ENCODE measurements around the gene ZGPAT.

The ZGPAT gene

DNA sequence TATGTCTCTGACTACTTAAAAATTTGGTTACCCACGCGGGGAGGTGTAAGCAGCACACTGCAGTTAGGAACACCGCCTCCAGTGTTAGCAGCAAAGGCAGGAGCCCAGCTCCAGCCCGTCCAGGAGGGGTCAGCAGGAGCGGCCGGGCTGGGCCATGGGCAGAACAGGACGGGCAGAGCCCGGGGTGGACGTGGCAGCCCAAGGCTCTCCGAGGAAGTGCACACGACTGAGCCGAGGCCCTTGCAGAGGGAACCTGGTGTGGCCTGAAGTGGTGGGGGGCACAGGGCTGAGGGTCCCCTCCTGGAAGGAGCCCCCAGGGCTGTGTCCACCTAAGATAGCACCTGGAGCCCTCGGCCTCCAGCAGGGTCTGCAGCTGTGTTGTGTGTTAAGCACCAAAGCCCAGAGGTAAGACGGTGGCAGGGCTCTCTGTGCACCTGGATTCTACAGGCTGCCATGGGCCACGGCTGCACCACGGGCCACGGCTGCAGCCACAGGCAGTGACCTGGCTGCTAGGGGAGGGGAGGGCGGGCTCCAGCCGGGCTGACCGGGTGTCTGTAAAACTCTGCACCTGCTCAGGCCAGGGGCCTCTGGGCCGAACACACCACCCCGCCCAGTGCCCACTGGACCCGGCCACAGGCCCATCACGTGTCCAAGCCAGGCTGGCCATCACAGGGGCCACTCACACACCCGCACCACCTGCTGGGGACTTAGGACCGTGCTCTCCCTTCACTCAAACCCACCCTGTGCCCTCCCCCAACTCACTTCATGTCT lies 38.3 kb downstream of the ZGPAT start:
- DNase-seq = no peak

DNA sequence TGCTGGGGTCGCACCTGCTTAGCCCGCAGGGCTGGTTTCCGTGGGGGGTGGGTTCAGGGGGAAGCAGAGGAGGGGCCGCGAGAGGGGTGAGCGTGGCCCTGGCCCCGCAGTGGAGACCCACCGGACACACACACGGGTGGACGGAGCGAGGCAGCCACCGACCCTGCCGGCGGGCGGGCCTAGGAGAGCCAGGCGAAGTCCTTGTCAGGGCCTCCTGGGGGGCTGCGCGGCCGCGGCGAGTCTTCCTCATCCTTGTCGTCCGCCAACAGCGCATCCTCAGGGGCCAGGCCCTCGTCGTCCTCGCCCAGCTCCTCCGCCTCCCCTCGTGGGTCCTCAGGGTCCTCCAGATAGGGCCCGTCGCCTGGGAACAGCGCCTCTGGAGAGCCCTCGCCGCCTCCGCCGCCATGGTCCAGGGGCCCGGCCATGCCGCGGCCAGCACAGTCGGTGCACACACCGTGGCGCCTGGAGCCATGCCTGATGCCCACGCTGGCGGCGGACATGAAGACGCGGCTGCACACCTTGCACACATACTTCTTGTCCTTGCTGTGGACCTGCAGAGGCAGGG lies 39.0 kb downstream of the ZGPAT start:
- no peak for DNase-seq

DNA sequence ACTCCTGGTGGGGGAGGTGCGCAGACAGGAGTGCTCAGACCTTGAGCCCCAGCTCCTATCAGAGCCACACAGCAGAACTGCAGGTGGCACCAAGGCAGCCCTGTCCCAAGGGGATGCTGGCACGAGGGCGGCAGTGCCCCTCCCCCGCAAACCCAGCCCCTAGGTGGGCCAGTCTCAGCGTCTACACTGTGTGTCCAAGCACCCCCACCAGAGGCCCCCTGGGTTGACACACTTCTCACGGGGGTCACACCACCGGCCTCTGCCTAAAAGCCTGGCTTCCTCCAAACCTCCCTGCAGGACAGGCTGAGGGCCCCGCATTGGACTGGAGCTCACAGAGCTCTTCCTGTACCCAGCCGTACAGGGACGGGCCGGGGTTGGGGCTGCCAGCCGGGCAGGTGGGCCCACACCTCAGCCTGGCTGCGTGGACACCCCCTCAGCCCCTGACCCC lies 39.8 kb downstream of the ZGPAT start:
- DNase-seq = no peak

DNA sequence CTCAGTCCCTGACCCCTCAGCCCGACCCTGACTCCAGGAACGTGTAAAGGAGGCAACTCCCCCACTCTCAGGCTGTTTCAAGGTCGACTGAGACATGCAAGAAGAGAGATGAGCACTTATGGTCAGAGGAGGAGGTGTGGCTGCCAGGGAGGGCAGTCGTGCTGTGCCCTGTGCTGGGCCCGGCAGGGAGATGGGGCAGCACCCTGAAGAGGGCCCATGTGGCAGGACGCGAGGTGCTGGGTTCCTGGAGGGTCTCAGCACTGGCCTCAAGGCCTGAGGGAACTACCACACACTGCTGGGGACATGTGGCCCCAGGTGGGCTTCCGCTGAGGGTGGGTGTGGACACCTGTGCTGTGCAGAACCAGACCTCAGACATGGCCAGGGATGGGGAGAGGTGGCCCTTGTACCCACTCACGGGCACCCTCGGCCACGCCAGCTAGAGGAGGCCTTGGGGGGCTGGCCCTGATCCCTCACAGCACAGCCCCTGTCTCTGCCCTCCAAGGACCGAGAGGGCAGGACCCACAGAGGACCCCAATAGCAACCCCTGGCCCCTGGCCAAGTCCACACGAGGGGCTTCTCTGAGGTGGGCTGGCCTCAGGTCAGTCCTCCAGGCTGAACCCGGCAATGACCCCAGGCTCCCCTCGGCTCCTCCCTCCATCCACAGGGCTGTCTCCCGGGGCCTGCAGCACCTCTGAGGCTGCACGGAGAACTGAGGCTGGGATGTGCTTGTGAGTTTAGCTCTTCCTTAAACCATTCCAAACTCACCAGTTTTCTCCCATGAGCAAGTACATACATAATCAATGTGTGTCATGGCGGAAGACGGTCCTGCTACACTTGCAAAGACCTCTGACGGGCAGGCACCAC lies 40.5 kb downstream of the ZGPAT start:
- DNase-seq = no peak

DNA sequence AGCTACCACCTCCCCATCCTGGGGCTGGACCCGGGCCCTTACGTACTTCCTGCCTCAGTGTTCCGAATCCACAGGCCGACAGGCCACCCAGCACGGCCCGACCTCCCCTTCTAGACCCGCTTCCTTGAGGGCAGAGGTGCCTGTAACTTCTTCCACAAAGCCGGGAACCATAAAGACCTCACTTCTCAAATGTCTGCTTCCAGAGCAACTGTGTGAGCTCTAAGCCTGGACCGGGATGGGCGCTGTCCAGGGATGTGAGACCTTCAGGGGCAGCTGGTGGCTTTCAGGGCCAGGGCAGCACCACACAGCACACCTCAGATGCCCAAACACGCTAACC lies 41.1 kb downstream of the ZGPAT start:
- no peak for DNase-seq

DNA sequence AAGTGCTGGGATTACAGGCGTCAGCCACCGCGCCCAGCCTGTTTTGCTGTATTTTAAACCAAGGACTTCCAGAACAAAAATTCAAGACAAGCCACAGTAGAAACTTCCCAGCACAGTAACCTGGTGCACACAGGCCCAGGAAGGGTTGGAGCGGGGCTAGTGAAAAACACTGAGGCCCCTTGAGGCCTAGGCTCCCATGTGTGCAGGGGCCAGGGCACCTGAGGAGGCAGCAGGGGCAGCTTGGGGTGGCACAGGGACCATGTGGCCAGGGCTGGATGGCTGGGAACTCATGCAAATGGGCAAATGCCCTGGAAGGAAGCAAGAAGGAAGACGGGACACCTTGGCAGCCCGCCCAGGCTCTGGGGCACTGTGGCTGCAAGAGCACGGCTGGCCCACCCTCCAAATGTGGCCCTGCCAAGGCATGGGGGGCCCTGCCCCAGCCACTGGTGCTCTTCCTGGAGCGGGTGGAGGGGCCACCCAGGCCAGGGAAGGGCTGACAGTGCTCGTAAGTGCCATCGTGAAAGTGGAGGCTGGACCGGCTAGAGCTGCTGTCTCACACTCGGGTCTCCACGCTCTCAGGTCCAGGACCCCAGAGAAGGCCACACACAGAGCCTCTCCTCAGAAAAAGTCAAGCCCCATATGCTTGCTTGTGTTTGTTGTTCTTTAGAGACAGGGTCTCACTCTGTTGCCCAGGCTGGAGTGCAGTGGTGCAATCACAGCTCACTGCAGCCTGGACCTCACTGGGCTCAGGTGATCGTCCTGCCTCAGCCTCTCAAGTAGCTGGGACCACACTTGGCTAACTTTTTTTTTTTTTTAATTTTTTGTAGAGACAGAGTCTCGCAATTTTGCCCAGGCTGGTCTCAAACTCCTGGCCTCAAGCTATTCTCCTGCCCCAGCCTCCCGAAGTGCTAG lies 42.0 kb downstream of the ZGPAT start:
- no peak for DNase-seq

DNA sequence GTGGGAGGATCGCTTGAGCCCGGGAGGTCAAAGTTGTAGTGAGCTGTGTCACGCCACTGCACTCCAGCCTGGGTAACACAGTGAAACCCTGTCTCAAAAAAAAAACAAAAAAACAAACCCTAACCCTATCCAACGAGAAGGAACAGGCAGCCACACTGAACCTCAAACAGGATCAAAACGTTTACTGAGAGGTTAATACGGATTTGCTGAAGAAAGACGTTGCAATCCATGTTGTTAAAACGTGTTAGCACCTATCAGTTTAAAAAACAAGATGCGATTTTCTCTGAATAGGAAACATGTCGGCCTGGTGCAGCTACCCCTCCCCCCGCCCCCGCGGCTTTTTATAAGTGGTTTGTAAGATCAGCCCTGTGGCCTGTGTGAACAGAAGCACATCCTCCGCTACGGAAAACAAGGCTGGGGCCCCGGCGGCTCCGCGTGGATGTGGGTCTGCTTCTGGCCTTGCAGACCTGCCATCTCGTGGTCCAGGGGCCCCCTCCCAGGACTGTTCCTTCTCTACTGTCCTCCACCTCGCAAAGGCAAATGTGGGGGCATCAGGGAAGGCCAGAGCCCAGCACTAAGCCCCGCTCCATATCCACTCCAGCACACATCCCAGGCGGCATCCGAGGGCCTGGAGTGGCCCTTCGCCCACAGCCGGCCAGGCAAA lies 43.1 kb downstream of the ZGPAT start:
- no peak for DNase-seq

DNA sequence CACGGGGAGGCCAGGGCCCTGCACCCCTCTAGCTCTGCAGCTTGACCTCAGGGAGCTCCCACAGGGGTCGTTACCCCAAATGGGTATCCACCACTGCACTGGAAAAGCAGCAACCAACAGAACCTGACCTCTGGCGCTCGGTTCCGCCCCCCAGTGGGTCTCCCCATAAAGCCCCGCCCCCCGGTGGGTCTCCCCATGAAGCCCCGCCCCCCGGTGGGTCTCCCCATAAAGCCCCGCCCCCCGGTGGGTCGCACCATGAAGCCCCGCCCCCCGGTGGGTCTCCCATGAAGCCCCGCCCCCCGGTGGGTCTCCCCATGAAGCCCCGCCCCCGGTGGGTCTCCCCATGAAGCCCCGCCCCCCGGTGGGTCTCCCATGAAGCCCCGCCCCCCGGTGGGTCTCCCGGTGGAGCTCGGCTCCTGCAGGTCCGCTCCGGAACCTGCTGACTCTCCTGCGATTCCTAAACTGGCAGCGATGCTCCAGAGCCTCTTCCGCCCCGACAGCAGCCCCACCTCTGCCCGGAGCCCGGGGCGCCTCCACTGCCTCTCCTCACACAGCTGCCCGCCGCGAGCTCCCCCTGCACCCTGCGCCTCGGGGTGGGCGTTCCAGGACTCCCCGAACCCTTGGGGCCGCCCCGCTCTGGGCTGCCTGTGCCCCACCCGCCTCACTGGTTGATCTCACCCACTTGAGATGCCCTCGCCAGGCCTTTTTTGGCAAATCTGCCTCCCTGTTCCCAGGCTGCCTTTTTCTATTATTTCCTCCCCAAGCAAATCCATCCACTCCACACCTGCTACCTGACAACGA lies 43.8 kb downstream of the ZGPAT start:
- no peak for DNase-seq

DNA sequence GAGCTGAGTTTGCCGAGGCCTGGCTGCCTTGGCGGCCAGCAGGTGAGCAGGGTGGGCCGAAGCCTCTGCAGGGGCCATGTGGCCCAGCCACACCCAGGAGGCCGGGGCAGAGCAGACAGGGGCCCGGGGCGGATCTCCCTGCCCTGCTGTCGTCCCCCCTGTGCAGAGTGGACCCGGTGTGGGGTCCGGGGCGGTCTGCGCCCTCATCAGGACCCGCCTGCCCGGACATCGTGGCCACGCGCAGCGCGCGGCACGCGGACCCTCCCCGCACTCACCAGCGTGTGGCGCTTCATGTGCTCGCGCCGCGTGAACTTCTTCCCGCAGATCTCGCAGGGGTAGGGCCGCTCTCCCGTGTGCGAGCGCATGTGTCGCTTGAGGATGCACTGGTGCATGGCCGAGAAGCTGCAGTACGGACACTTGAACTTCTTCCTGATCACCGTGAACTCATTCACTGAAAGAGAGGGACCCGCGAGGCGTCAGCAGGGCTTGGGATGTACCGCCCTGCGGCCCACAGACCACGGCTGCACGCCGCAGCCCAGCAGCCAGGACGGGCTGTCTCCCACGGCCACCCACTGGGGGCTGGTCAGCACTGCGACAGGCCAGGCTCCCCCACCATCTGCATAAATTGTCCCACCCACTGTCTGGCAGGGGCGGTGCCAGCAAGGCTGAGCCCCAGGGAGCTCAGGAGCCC lies 44.7 kb downstream of the ZGPAT start:
- no peak for DNase-seq

DNA sequence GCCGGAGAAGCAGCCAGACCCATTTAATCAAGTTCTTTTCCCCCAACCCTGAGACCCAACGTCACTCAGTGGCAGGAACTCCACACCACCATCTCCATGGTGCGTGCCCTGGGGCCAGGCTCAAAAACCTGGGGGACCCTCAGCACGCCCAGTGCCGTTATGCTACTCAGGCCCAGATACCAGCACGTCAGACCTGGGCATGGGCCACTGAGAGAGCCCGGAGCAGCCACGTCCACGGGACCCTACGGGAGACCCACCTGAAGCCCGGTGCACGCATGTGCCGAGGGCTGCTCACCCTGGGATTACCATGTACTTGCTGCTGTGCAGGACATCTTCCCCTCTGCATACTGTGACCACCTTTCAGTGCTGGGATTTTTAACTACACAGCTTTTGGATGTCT lies 45.5 kb downstream of the ZGPAT start:
- DNase-seq = no peak

DNA sequence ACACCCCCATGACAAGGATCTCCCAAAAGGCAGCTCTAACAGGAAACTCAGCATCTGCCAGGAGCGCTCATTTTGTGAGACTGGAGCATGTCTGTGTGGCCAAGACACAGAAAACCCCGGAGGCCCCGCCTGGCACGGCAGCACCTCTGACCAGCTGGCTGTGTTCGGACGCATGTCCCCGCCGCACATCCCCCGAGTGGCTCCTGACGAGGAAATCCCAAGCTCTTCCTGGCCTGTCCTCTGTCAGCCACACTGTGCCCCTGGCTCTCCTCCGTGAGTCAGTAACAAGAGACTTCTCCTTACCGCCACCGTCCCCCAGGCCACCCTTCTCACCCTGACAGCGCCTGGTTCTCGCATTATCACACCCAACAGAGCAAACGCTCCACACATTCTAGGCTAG lies 46.2 kb downstream of the ZGPAT start:
- DNase-seq = no peak

DNA sequence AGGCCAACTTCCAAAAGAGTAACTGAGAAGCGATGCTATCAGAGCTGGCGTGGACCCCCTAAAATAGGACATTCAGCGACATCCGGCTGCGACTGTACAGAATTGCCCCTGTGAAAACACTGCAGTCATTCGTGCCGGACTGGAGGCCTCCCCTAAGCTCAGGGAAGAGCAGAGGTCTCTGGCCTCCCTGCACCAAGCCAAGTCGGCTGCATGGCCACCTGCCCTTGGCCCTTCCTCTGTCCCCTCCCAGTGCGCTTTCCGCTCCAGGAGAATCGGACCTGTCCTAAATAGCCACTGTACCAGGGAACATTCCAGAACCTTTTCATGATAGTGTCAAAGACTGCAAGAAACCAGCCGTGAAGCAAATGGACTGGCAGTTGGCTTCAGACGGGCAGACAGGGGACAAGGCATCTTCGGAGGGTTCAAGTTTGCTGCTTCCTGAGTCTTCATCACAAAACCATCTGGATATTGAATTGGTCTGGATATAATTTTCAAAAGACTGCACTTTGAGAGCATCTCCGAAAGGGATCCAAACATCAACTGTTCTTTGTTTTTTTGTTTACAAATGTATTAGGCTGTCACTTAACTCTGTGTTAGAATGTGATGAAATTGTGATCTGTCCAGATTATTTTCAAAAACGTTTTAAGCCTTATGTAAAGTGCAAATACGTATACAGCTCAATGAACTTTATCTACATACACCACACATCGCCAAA lies 48.3 kb downstream of the ZGPAT start:
- no peak for DNase-seq

DNA sequence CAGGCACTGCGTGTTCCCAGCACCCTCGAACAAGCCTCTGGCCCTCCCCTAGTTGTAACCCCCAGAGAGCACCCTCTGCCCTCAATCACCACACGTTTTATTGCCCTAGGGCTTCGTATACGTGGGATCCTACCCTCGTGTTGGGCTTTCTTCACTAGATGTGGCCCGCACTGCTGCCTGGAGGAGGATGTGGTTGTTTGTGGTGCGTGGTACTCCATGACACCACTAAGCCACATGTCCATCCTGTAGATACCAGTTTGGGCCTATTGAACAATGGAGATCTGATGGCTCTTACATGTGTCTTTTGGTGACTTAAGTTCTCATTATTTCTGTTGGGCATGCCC lies 48.8 kb downstream of the ZGPAT start:
- DNase-seq = no peak

DNA sequence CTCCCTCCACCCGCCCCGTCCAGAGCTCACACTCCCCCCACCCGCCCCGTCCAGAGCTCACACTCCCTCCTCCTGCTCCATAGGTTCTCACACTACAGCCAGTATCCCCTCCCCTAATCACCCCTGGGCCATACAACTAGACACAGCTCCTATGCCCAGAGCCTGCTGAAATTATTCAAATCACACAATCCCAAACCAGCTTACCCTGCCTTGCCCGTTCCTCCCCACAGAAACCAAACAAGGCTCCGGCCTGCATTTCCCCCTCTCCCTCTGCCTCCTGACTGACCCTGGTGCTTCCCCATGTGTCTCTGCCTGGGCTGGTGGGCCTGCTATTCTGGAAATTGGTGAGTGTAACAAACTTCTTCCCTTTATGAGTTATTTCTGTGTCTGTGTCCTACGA lies 50.3 kb downstream of the ZGPAT start:
- DNase-seq = no peak

DNA sequence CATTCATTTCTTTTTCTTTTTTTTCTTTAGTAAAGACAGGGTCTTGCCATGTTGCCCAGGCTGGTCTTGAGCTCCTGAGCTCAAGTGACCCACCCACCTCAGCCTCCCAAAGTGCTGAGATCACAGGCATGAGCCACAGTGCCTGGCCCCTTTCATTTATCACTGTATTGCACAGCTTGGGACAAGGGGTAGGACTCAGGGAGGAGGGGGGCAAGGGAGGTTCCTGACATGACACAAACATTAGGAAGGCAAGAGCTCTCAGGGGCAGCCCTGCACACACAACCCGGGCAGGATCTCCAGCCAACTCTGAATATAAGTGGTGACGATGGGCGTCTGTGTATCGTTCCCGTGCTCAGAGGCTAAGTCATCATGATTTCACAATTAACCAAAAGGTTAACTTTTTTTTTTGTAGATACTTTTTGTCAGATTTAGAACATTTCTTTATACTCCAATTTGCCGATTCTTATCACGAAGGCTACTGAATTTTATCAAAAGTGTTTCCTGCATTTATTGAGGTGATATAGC lies 51.6 kb downstream of the ZGPAT start:
- DNase-seq = no peak

DNA sequence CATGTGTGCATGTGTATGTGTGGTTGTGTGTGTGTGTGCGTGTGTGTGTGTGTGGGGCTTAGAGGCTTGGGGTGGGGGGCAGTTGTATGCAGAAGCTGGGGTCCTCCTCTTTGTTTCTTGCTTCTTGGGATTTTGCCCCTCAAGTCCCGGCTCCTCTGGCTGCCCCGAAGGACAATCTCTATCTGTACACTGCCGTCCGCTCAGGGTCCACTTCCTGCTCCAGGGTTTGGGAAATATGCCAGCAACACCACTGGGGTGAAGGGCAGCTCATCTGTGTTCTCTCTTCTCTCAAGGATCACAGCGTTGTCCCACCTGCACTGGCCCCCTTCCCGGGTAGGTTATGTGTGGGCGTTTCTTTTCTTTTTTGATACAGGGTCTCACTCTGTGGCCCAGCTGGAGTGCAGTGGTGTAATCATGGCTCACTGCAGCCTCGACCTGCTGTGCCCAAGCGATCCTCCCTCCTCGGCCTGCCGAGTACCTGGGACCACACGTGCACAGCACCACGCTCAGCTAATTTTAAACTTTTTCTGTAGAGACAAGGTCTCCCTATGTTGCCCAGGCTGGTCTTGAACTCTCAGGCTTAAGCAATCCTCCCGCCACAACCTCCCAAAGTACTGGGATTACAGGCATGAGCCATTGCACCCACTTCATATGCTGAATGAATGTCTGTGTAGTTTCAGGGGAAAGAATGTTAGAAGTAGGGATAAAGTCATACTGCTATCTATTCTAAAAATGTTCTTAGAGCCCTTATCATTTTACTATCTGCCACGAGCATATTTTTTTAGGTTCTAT lies 57.4 kb downstream of the ZGPAT start:
- DNase-seq = no peak

DNA sequence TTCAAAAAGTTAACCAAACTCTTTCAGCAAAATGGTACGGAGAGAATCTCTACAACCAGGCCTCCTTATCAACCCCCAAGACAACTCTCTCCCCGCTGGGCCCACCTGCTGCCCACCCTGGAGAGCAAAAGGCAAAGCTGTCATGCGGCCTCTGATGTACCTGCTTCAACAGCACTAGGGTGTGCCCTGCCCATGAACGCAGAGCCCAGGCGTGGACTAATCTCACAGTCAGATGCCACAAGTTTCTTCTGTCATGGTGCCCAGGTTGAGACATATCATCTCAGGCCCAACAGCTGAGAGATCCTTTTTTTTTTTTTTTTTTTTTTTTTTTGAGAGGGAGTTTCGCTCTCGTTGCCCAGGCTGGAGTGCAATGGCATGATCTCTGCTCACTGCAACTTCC lies 58.1 kb downstream of the ZGPAT start:
- DNase-seq = no peak

DNA sequence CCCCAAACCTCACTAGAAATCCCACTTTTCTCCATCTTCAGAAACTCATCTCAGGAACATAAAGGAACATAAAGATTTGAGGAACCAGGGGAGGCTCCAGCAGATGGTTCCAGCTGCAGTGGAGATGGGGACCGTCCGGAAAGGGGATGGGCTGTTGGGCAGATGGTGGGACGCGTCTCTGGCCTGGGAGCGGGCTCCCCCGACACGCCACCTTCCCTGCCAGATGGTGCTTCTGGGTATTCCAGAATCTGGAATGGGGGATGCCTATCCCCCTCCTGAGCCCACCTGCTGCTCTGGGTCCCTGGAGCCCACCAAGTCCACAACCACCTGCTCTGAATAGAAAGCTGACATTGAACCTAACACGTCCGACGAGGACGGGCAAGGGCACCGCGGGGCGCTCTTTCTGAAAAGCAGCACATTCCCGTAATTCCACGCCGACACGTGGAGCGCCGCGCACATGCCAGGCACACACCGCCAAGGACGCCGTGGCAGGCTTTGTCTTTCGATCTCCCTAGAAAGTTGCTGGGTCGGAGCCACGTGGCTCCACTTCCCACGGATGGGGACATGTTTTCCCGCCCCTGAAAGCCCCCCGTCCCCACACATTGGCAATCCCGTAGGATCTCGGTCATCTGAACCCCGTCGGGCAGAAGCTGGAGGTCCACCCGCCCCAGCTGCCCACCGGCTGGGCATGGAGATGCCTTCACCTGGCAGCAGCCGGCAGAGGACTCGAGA lies 59.0 kb downstream of the ZGPAT start:
- no peak for DNase-seq

DNA sequence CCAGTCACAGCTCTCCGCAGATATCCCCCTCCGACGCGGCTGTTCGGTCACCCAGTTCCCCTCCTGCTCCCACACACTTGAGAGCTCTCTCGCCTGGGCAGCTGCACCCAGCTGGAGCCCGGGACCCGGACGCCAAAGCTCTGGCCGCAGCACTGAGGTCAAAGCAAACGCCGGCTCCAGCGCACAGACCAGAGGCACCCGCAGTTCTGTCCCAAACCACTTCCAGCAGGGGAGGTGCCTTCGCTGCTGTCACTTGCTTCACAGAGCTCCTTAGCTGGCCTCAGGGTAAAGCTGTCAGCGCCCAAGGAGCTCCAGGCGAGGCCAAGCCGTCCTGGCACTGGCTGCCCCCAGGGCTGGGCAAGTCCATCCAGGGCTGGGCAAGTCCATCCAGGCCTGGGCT lies 59.6 kb downstream of the ZGPAT start:
- no peak for DNase-seq
